ENCODE results near the gene SLC8B1.

SLC8B1 gene

GRCh38 chr12:113318900-113319628, 15.8 kb downstream of the SLC8B1 start:
- no peak for DNase-seq

GRCh38 chr12:113318046-113318656, 16.8 kb downstream of the SLC8B1 start:
- no peak for DNase-seq

DNA sequence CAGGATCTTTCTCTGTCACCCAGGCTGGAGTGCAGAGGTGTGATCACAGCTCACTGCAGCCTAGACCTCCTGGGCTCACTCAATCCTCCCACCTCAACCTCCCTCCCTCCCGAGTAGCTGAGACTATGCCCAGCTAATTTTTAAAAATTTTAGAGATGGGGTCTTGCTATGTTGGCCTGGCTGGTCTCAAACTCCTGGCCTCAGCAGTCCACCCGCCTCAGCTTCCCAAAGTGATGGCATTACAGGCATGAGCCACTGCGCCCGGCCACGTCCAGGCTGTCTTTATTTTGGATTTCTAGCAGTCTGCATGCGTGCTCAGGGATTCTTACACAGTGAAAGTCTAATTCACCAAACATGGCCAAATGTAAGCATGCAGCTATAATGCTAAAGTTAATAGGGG, 17.8 kb downstream of the SLC8B1 start:
- no peak for DNase-seq

GRCh38 chr12:113316155-113316554, 18.8 kb downstream of the SLC8B1 start:
- no peak for DNase-seq

DNA sequence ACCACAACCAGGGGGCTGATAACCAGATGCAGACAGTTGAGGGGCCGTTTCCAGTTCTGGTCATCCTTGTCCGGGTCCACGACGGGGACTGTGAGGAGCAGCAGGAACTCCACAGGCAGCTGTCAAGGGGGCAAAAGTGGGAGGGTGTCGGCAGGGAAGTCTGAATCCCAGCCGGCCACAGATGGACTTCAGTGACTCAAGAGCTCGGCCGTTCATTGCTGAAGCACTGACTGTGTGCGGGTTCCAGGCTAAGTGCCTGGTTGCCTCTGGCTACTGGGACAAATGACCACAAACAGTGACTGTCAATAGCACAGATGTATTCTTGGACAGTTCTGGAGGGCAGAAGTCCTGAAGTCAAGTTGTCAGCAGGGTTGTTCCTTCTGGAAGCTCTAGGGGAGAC, 19.6 kb downstream of the SLC8B1 start:
- DNase-seq = no peak

GRCh38 chr12:113314121-113314529, 20.8 kb downstream of the SLC8B1 start:
- DNase-seq = no peak

GRCh38 chr12:113310489-113310888, 24.4 kb downstream of the SLC8B1 start:
- DNase-seq = peak in 1 of 2 experiments; percentile 7

GRCh38 chr12:113306382-113306781, 28.5 kb downstream of the SLC8B1 start:
- no peak for DNase-seq

GRCh38 chr12:113305281-113305856, 29.5 kb downstream of the SLC8B1 start:
- no peak for DNase-seq

- peak; percentile 54 to 65 for DNase-seq
Observed at GRCh38 chr12:113302886-113303640, 31.8 kb downstream of the SLC8B1 start.

- DNase-seq = no peak
Observed at GRCh38 chr12:113302466-113302865, 32.4 kb downstream of the SLC8B1 start.

GRCh38 chr12:113301811-113302210, 33.1 kb downstream of the SLC8B1 start:
- DNase-seq = no peak

- no peak for DNase-seq
Observed at GRCh38 chr12:113299619-113300237, 35.2 kb downstream of the SLC8B1 start.

DNA sequence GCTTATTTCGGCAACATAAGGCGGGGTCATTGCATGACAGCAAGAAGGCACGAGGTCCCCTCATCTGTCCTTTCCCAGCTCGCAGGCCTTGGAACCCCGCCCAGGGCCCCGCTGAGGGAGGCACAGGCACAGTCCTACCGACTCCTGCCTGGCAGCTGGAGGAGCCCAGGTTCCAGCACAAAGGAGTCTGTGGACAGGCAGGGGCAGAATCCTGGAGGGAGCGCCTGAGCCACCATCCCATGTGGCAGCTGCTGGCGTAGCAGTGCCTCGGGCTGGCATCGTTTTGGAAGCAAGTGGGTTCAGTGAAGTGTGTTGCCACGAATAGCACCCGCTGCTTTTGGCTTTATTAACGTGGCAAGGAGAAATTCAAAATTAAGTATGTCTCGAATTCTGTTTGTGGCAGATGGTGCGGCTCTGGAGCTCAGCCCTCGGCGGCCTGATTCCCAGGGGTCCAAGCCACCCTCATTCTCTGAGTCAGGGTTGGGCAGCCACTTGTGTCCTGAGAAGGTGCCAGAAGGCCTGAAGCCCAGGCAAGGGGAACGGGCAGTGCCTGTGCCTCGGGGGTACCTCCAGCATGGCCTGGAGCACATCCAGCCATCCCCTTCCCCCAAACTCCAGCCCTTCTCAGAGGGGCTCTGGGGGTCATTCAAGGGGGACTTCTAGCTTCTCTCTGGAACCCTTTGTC, 35.9 kb downstream of the SLC8B1 start:
- no peak for DNase-seq

DNA sequence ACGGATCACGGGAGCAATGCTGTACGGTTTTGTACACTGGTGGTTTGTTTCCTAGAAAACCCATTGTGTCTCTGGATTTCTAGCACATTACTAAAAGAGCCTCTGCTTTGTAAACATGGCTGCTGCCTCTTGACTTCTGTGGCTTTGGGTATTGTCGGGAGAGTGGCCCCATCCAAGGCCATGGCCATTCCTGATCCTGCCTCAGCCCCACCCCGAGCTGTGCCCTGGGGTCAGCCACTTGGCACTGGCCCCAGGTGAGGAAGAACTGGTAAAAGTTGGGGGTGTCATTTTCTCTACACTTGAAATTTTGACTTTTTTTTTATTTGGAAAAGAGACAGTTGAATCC, 36.5 kb downstream of the SLC8B1 start:
- no peak for DNase-seq

DNA sequence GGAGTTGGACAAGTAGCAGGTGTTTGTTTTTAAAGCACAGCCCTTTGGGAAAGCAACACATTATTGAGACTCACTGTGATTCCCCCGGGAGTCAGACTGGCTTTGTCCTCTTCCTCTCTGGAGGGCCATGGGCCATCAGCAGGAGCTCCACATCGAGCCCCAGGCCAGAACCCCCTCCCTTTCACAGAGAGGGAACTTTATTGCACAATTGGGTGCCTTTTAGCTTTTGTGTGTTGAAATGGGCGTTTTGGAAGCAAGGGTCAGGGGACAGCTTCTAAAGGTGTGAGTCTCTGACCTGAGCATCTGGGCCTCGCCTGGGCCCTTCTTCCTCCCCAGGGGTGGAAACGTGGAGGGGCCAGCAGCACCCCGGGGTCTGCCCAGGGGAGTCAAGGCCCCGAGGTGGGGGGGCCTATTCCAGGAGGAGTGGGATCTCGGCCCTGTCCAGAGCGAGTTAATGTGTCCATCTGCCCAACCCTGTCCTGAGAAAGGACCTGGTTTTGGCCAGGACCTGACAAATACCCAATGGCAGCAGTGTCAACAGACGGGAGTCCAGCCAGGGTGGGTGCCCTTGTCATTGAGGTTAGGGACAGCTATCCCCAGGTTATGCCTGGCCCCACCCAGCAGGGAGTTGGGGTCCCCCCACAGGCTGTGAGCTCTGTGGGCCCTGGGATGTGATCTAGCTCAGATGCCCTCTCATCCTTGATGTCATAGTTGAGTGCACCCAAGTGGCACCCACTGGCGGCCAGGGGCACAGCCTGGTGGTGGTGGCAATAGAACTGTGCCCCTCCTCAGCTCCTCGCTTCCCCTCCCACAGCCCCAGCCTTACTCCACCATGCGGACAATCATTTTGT, 37.1 kb downstream of the SLC8B1 start:
- DNase-seq = no peak

- no peak for DNase-seq
Observed at GRCh38 chr12:113297214-113297587, 37.7 kb downstream of the SLC8B1 start.

- no peak for DNase-seq
Observed at GRCh38 chr12:113296557-113297213, 38.2 kb downstream of the SLC8B1 start.

DNA sequence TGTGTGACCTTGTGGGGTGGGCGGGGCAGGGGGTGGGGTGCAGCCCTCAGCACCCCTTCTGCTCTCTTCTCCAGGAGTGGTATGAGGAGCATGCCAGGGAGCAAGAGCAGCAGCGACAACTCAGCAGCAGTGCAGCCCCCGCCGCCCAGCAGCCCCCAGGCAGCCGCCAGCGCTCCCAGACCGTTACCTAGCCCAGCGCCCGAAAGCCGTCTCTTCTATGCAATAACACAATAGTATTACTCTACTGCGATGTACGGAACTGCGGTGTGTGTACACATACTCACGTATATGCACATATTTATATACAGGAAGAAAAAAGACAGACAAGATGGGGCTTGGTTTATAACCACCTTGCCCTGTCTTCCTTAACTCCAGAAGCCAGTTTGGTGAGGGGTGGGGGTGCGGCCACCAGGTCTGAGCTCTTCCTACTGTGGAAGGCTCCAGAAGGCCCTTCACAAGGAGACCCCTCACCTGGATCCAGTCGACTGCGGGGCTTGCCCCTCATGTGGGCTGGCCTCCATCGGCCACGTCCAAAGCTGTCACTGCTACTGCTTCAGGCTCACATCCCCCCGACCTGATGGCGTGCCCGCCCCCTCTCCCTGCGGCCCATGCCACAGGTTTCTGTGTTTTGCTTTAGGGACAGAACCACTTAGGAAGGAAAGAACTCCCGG, 38.9 kb downstream of the SLC8B1 start:
- no peak for DNase-seq

- DNase-seq = no peak
Observed at GRCh38 chr12:113293100-113293499, 41.8 kb downstream of the SLC8B1 start.

DNA sequence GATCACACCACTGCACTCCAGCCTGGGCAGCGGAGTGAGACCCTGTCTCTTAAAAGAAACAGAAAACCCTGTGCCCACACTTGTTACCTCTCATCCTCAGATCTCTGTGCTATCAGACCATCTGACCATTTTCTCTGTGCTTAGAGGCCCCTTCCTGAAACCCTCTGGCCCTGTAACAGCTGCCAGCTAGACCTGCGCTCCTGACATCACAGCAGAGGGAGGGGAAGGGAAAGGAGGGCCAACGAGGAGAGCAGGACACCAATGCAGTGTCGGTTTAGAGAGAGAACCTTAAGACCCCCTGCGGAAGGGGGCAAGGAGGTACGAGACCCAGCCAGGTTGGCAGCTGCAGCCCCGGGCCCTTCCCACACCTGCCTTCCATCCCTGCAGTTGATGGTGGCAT, 42.4 kb downstream of the SLC8B1 start:
- no peak for DNase-seq
